GM21825 (cell line): ENCODE results near the gene HYOU1.
"Not testable (repeated sequence)": the region's sequence is repeated elsewhere in the genome, so short reads cannot be mapped to it uniquely, and the experiment has no call there.

Experiments
- ATAC-seq: cut with Tn5 transposase; IDR thresholded peaks from one replicate; pipeline ENCODE4 v1.9.1; 2021; ENCODE audit warnings: mild to moderate bottlenecking, moderate library complexity; ENCODE audit not compliant: unreplicated experiment

The HYOU1 gene

GRCh38 chr11:119024430-119025098 lies 32.4 kb downstream of the HYOU1 start:
- no peak for ATAC-seq

GRCh38 chr11:119023741-119024140 lies 33.3 kb downstream of the HYOU1 start:
- ATAC-seq, result no peak

GRCh38 chr11:119021631-119022030 lies 35.4 kb downstream of the HYOU1 start:
- no peak for ATAC-seq

- ATAC-seq, result no peak
These were observed 37.0 kb downstream of the HYOU1 start for GRCh38 chr11:119019996-119020395.

- peak; percentile 84 for ATAC-seq
These were observed 38.7 kb downstream of the HYOU1 start, which contains the start of the genes RPS25 and TRAPPC4 for GRCh38 chr11:119018074-119018938. TSS of gene RPS25 (minus strand) at chr11:119018343. CDS start at chr11:119018284, 59 bp downstream. TSS of gene TRAPPC4 (plus strand) at chr11:119018766. CDS start at chr11:119018796, 30 bp downstream.

- not testable (repeated sequence) for ATAC-seq
These were observed 39.6 kb downstream of the HYOU1 start for GRCh38 chr11:119017377-119017776.

- ATAC-seq, result no peak
These were observed 40.6 kb downstream of the HYOU1 start for GRCh38 chr11:119016216-119017009.

GRCh38 chr11:119015054-119015611 lies 41.9 kb downstream of the HYOU1 start:
- no peak for ATAC-seq

GRCh38 chr11:119014209-119014924 lies 42.6 kb downstream of the HYOU1 start:
- no peak for ATAC-seq

- no peak for ATAC-seq
These were observed 44.3 kb downstream of the HYOU1 start for GRCh38 chr11:119012629-119013170.

- ATAC-seq, result no peak
These were observed 45.4 kb downstream of the HYOU1 start for GRCh38 chr11:119011476-119012053.

- ATAC-seq, result no peak
These were observed 50.3 kb downstream of the HYOU1 start for GRCh38 chr11:119006656-119007055.

- no peak for ATAC-seq
These were observed 56.1 kb downstream of the HYOU1 start for GRCh38 chr11:119000906-119001305.

GRCh38 chr11:118998822-118999221 lies 58.2 kb downstream of the HYOU1 start:
- no peak for ATAC-seq

GRCh38 chr11:118998388-118998717 lies 58.7 kb downstream of the HYOU1 start:
- ATAC-seq, result peak; percentile 13

GRCh38 chr11:118997627-118998387 lies 59.2 kb downstream of the HYOU1 start, which contains the start of gene CENATAC:
TSS of gene CENATAC (plus strand) at chr11:118998138. CDS start at chr11:118998198, 60 bp downstream.
- ATAC-seq, result peak; percentile 91

- peak; percentile 29 for ATAC-seq
These were observed 59.9 kb downstream of the HYOU1 start for GRCh38 chr11:118996926-118997626.
